Vagina (tissue), 2 donors: ENCODE measurements around the gene TOB1. TPM values are rescaled to one million over a fixed set of nuclear protein-coding genes. Genes with fewer than 3 reads are reported as not detected.

ENCODE experiments used
- DNase-seq, 2 donors: peaks; one replicate each; pipeline ENCODE4 v3.0.0-alpha.2; 2017; ENCODE audit errors: extremely low spot score in 2 of 2
- H3K27ac ChIP-seq: fragments of 200-600 bp; sonication (generic); one replicate; pipeline ENCODE4 v1.5.1; 2019
- H3K27me3 ChIP-seq: fragments of 200-600 bp; sonication (generic); one replicate; pipeline ENCODE4 v1.5.1; 2019
- H3K36me3 ChIP-seq, 2 donors: fragments of 200-600 bp; sonication (generic); one replicate each; pipeline ENCODE4 v1.5.1; 2017 to 2019
- H3K4me1 ChIP-seq: fragments of 200-600 bp; sonication (generic); one replicate; pipeline ENCODE4 v1.5.1; 2019
- H3K4me3 ChIP-seq, 2 donors: fragments of 200-600 bp; sonication (generic); 1 replicate in 1 of 2; 2 replicates in 1 of 2; pipeline ENCODE4 v1.5.1; 2016 to 2019
- H3K9me3 ChIP-seq: fragments of 200-600 bp; sonication (generic); one replicate; pipeline ENCODE4 v1.5.1; 2019
- POLR2A ChIP-seq, 2 donors: fragments of 450-650 bp; IDR thresholded peaks; one replicate each; pipeline ENCODE4 v1.6.1; 2017; ENCODE audit warnings: antibody characterized with exemption in 2 of 2, mild to moderate bottlenecking in 2 of 2, moderate library complexity in 2 of 2
- POLR2AphosphoS5 ChIP-seq, 2 donors: sonication (generic); formaldehyde crosslinking; IDR thresholded peaks; one replicate each; pipeline ENCODE4 v1.9.0; 2017; ENCODE audit warnings: antibody characterized with exemption in 2 of 2, mild to moderate bottlenecking in 2 of 2, low read depth in 1 of 2; ENCODE audit not compliant: insufficient read depth in 1 of 2
- intact Hi-C: fragments of 100-400 bp; cut with DNase I; formaldehyde crosslinking; loops from one replicate; pipeline ENCODE4 v1.15.1; 2023
- total RNA-seq: library from RNA; depleted of rRNA; stranded (reverse); fragments of >200 nt; gene quantifications from one replicate; pipeline ENCODE4 v1.2.3, GENCODE V29; 2016
- TF ChIP-seq, protein P1 (sequence below), 3 experiments: fragments of 450-650 bp in 2 of 3; fragments of 200-600 bp in 1 of 3; sonication (generic) in 1 of 3; IDR thresholded peaks; one replicate each; pipeline ENCODE4 v1.5.1; 2017 to 2019; ENCODE audit warnings: antibody characterized with exemption in 3 of 3, mild to moderate bottlenecking in 2 of 3, moderate library complexity in 2 of 3

TOB1 gene
- total RNA-seq, 1 donor from 2014 or later: 74.4 TPM

DNA sequence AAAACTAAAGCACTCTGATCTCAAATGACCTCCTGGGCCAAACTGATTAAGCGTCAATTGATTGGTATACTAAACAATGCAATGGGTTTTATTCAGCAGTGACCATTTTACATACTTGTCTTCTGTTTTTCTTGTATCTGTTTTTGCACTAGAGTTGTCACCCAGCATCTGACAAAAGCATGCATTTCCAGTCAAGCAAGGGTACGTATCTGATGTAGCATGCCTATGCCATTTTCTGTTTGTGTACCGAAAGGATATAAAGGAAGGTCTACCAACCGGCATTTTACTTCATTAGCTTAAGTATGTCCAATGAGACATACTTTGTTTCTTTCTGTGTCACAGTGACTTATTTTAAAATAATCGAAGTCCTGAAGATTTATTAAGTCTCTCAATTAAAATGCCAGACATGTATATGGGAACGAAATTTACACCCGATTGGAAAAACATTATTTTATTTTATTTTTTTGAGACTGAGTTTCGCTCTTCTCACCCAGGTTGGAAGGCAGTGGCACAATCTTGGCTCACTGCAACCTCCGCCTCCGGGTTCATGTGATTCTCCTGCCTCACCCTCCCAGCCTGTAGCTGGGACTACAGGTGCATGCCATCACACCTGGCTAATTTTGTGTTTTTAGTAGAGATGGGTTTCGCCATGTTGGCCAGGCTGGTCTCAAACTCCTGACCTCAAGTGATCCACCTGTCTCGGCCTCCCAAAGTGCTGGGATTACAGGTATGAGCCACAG, 7.5 kb downstream of the TOB1 start:
- DNase-seq: no peak
- H3K4me1 ChIP-seq: peaks cover 31% of the 10 kb centered on the region
- H3K9me3 ChIP-seq: no peaks in the 10 kb centered on the region
- intact Hi-C loops: loop anchor here (10.0 kb wide), 1 partner anchor 296 kb away; the partner anchor contains the start of gene NME1
- peaks cover 0 to 13% of the 10 kb centered on the region in 2 donors for H3K36me3 ChIP-seq
- H3K4me3 ChIP-seq: no peak overlapping the region
- no peak overlapping the region for H3K27ac ChIP-seq
- TF ChIP-seq POLR2A (IDR thresholded peaks at IDR 0.05) (no peak), POLR2AphosphoS5 (IDR thresholded peaks at IDR 0.05; ENCODE audit: insufficient read depth in 1 of 2, low read depth in 1 of 2) (no peak)
- TF ChIP-seq, protein P1, sequence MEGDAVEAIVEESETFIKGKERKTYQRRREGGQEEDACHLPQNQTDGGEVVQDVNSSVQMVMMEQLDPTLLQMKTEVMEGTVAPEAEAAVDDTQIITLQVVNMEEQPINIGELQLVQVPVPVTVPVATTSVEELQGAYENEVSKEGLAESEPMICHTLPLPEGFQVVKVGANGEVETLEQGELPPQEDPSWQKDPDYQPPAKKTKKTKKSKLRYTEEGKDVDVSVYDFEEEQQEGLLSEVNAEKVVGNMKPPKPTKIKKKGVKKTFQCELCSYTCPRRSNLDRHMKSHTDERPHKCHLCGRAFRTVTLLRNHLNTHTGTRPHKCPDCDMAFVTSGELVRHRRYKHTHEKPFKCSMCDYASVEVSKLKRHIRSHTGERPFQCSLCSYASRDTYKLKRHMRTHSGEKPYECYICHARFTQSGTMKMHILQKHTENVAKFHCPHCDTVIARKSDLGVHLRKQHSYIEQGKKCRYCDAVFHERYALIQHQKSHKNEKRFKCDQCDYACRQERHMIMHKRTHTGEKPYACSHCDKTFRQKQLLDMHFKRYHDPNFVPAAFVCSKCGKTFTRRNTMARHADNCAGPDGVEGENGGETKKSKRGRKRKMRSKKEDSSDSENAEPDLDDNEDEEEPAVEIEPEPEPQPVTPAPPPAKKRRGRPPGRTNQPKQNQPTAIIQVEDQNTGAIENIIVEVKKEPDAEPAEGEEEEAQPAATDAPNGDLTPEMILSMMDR (IDR thresholded peaks at IDR 0.05): no peak
- H3K27me3 ChIP-seq: no peaks in the 10 kb centered on the region

DNA sequence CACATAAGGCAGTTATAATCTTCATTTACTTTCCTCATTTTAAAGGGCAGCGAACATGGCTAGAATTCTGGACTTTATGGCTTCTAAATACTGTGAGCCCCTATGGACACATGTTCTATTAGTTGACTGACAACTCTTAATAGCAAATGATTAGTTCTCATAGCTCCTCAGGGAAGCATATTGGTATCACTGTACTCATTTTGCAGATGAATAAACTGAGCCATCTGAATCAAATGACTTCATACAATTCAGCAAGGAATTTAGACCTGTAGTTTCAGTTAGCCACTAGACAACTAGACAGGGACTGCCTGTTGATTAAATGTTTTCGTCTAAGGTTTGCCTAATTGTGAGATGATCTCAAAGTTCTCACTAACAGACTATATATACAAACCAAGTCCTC, 9.7 kb downstream of the TOB1 start:
- H3K4me3 ChIP-seq: no peak overlapping the region
- no peak overlapping the region for H3K27ac ChIP-seq
- no peak for DNase-seq
- H3K4me1 ChIP-seq: peaks cover 10% of the 10 kb centered on the region
- no peaks in the 10 kb centered on the region for H3K9me3 ChIP-seq
- TF ChIP-seq POLR2AphosphoS5 (IDR thresholded peaks at IDR 0.05; ENCODE audit: insufficient read depth in 1 of 2, low read depth in 1 of 2): no peak
- TF ChIP-seq, protein P1 (IDR thresholded peaks at IDR 0.05): no peak
- TF ChIP-seq POLR2A (IDR thresholded peaks at IDR 0.05): no peak
- no peaks in the 10 kb centered on the region for H3K36me3 ChIP-seq
- H3K27me3 ChIP-seq: no peaks in the 10 kb centered on the region
- intact Hi-C loops: loop anchor here (10.0 kb wide), 1 partner anchor 298 kb away; the partner anchor contains the start of gene NME1

- no peak for DNase-seq
- intact Hi-C loops: loop anchor here (10.0 kb wide), 1 partner anchor 299 kb away; the partner anchor contains the start of gene NME1
- Histone ChIP-seq H3K4me1 (peaks cover 6% of the 10 kb centered on the region), H3K27ac (no peak overlapping the region), H3K27me3 (no peaks in the 10 kb centered on the region), H3K4me3 (no peak overlapping the region), H3K9me3 (no peaks in the 10 kb centered on the region), H3K36me3 (no peaks in the 10 kb centered on the region)
- TF ChIP-seq, protein P1 (IDR thresholded peaks at IDR 0.05): no peak
- TF ChIP-seq POLR2AphosphoS5 (IDR thresholded peaks at IDR 0.05; ENCODE audit: insufficient read depth in 1 of 2, low read depth in 1 of 2): no peak
- no peak for TF ChIP-seq POLR2A (IDR thresholded peaks at IDR 0.05)
Measured at GRCh38 chr17:50855708-50856330, 10.3 kb downstream of the TOB1 start.

DNA sequence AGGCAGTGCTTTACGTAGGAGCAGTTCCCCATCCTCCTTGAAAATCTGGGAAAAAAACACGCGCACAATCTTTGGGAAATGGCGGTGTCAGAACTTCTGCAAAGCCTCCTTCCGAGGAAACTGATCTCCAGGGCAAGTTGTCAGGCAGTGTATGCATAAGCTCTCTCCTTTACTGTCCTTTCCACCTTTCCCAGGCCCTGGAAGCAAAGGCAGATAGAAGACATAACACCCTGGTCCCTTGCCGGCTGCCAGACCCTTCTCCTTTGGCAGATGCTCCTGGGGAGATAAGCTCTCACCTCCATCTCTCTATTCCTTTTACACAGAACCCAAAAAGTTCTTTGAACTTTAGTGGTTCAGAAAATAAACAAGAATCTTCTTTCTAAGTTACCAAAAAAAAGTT, 12.4 kb downstream of the TOB1 start:
- TF ChIP-seq POLR2AphosphoS5 (IDR thresholded peaks at IDR 0.05; ENCODE audit: insufficient read depth in 1 of 2, low read depth in 1 of 2): no peak
- TF ChIP-seq, protein P1 (IDR thresholded peaks at IDR 0.05): no peak
- no peak for TF ChIP-seq POLR2A (IDR thresholded peaks at IDR 0.05)
- H3K4me1 ChIP-seq: no peaks in the 10 kb centered on the region
- DNase-seq: peak; percentile 28 to 49
- intact Hi-C loops: loop anchor here (10.0 kb wide), 1 partner anchor 301 kb away; the partner anchor contains the start of gene NME1
- no peaks in the 10 kb centered on the region for H3K27me3 ChIP-seq
- no peak overlapping the region for H3K4me3 ChIP-seq
- no peaks in the 10 kb centered on the region for H3K36me3 ChIP-seq
- H3K27ac ChIP-seq: no peak overlapping the region
- H3K9me3 ChIP-seq: no peaks in the 10 kb centered on the region
